ENCODE results near the gene PAPOLB. TPM values are rescaled to one million over a fixed set of nuclear protein-coding genes. Genes with fewer than 3 reads are reported as not detected.

The PAPOLB gene
- total RNA-seq, 1 experiment from 2014 or later, result 0.13 TPM

DNA sequence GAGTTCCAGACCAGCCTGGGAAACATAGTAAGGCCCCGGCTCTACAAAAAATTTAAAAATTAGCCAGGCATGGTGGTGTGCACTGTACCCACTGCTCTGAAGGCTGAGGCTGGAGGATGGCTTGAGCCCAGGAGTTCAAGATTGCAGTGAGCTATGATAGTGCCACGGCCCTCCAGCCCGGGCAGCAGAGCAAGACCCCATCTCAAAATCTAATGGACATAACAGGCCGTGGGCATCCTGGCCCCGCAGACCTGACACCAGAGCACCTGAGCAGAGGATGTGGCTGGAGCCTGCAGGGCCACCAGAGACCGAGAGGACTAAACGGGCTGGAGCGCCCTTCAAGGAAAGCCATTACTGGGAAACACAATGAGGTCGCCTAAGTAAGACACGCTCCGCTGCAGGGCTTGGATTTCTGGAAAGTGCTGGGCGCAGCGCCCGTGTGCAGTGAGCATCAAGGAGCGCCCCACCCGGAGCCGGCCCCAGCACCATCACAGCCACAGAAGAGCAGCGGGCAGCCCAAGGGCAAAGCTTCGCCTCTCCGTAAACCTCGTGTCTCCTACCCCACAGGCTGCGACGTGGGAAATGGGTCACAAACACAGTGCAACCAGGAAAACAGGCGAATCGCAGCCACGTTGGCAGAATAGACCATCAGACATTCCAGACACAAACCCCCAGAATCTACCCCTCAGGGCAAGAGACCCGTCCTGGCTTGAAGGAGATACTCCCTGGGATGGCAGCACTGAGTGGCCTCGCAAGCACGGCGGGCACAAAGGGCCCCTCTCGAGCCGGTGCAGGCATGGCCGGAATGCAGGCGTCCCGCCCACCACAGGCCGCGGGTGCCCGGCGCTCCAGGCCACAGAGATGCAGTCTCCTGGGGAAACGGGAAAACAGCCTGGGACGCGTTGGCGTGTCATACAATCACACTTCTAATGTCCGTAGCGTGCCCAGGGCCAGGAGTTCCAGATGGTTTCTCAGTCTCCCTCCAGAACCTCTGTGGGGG lies 16.8 kb upstream of the PAPOLB start:
- peaks cover 10 to 11% of the 10 kb centered on the region in 2 experiments for H3K4me1 Mint-ChIP-seq

More for the DNA sequence above, 16.8 kb upstream of the PAPOLB start:
- no peaks in the 10 kb centered on the region for H3K27me3 ChIP-seq (ENCODE audit: insufficient read depth, low read length)
- H3K79me1 ChIP-seq (ENCODE audit: insufficient read depth, low read depth, low read length, poor library complexity, severe bottlenecking), result no peaks in the 10 kb centered on the region
- Mint-ChIP-seq H3K27me3 (ENCODE audit: low read depth) (peaks cover 10% of the 10 kb centered on the region), H3K36me3 (ENCODE audit: insufficient read depth in 1 of 3, low read depth in 3 of 3) (peaks cover 0 to 10% (median 2%) of the 10 kb centered on the region in 3 experiments; a peak in 4 of 7 replicates), H3K4me3 (no peak overlapping the region), H3K27ac (no peak overlapping the region), H3K9me3 (no peaks in the 10 kb centered on the region)
- no peak for DNase-seq
- no peak overlapping the region for H2AFZ ChIP-seq (ENCODE audit: low read length)
- no peak overlapping the region for H2BK20ac ChIP-seq (ENCODE audit: low read depth, low read length, poor library complexity, severe bottlenecking)
- H3K9me3 ChIP-seq (ENCODE audit: control insufficient read depth, low read depth, low read length), result no peaks in the 10 kb centered on the region
- H2BK15ac ChIP-seq (ENCODE audit: low read depth, low read length), result no peak overlapping the region
- TF ChIP-seq, protein P1, sequence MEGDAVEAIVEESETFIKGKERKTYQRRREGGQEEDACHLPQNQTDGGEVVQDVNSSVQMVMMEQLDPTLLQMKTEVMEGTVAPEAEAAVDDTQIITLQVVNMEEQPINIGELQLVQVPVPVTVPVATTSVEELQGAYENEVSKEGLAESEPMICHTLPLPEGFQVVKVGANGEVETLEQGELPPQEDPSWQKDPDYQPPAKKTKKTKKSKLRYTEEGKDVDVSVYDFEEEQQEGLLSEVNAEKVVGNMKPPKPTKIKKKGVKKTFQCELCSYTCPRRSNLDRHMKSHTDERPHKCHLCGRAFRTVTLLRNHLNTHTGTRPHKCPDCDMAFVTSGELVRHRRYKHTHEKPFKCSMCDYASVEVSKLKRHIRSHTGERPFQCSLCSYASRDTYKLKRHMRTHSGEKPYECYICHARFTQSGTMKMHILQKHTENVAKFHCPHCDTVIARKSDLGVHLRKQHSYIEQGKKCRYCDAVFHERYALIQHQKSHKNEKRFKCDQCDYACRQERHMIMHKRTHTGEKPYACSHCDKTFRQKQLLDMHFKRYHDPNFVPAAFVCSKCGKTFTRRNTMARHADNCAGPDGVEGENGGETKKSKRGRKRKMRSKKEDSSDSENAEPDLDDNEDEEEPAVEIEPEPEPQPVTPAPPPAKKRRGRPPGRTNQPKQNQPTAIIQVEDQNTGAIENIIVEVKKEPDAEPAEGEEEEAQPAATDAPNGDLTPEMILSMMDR (conservative IDR thresholded peaks at IDR 0.05), result no peak
- H3K4ac ChIP-seq (ENCODE audit: low read depth, low read length), result no peak overlapping the region
- H3K9ac ChIP-seq (ENCODE audit: extremely low read depth, insufficient read length, low read length), result no peak overlapping the region
- peaks cover 11% of the 10 kb centered on the region for H3K23me2 ChIP-seq (ENCODE audit: insufficient read length, low read depth, low read length, poor library complexity, severe bottlenecking)
- H3K18ac ChIP-seq (ENCODE audit: insufficient read length, low read depth, low read length), result no peak overlapping the region
- no peak overlapping the region for H2BK120ac ChIP-seq (ENCODE audit: low read depth, low read length, poor library complexity, severe bottlenecking)
- H3K56ac ChIP-seq (ENCODE audit: insufficient read length, low read depth, low read length), result no peak overlapping the region
- no peaks in the 10 kb centered on the region for H3K79me2 ChIP-seq (ENCODE audit: insufficient read depth, low read length)
- no peak overlapping the region for H2BK5ac ChIP-seq (ENCODE audit: insufficient read length, low read length)
- no CpG with 5 or more reads among the region's 45 CpGs for WGBS (ENCODE audit: extremely low coverage, insufficient read length, low lambda C conversion rate)
- H3K4me1 ChIP-seq (ENCODE audit: insufficient read depth, low read length), result no peaks in the 10 kb centered on the region
- H2AK5ac ChIP-seq (ENCODE audit: insufficient read length, low read length), result no peak overlapping the region
- no peaks in the 10 kb centered on the region for H4K20me1 ChIP-seq (ENCODE audit: control insufficient read depth, insufficient read depth, insufficient read length)
- H4K91ac ChIP-seq (ENCODE audit: insufficient read length, low read depth, low read length), result no peak overlapping the region
- H3T11ph ChIP-seq (ENCODE audit: low read length), result no peak overlapping the region
- no peak overlapping the region for H4K5ac ChIP-seq (ENCODE audit: insufficient read length, low read depth, low read length)
- H3K14ac ChIP-seq (ENCODE audit: insufficient read depth, low read length), result no peak overlapping the region
- H3K27ac ChIP-seq (ENCODE audit: insufficient read length, low read depth, low read length), result no peak overlapping the region
- no peak overlapping the region for H4K8ac ChIP-seq (replicated peaks; ENCODE audit: insufficient read length, low read depth, low read length)
- no peak overlapping the region for H3K23ac ChIP-seq (ENCODE audit: insufficient read length, low read depth, low read length)
- H2BK12ac ChIP-seq (ENCODE audit: insufficient read length, low read depth, low read length), result no peak overlapping the region
- H3K4me2 ChIP-seq (ENCODE audit: insufficient read depth, insufficient read length, low read length), result no peak overlapping the region

Measured in H9 (cell line).